GM18511 (cell line): ENCODE results near the gene CGB7.
"Not testable (repeated sequence)": the region's sequence is repeated elsewhere in the genome, so short reads cannot be mapped to it uniquely, and the experiment has no call there.

Source experiments
- ATAC-seq: cut with Tn5 transposase; IDR thresholded peaks from one replicate; pipeline ENCODE4 v1.9.1; 2021; ENCODE audit warnings: mild to moderate bottlenecking, moderate library complexity; ENCODE audit not compliant: unreplicated experiment

Gene CGB7

DNA sequence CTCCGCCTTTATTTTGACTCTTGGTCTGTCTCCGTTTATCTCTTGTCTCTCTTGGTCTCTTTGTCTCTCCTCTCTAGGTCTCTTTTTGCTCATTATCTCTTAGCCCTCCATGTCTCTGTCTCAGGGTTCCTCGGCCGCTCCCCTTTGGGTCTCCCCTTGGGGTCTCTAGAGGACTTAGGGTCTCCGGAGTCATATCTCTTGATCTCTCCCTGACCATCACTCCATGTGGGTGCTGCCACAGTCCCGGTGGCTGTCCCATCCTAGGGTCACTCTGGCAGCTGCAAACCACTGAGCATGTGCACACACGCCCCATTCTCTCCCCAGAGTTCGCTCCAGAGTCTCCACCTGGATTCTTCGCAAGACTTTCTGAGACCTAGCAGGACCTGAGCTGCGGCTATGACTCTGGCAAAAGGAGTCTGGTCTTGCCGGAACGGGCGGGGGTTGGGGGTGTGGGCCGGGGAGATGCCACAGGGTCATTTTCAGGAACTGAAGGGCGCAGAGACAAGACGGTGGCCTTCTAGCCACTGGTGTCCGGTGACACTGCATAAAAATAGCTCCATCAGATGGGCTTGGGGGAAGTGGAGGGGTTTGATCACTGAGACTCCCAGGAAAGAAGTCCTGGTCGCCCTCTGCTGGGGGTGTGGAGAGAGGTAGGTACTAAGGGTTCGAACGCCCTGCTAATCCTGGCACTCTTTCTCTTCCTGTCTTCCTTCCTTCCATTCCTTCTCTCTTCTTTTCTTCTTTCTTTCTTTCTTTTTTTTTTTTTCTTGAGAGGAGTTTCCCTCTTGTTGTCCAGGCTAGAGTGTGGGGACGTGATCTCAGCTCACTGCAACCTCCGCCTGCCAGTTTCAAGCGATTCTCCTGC is 16.2 kb upstream of the CGB7 start:
- ATAC-seq: no peak

DNA sequence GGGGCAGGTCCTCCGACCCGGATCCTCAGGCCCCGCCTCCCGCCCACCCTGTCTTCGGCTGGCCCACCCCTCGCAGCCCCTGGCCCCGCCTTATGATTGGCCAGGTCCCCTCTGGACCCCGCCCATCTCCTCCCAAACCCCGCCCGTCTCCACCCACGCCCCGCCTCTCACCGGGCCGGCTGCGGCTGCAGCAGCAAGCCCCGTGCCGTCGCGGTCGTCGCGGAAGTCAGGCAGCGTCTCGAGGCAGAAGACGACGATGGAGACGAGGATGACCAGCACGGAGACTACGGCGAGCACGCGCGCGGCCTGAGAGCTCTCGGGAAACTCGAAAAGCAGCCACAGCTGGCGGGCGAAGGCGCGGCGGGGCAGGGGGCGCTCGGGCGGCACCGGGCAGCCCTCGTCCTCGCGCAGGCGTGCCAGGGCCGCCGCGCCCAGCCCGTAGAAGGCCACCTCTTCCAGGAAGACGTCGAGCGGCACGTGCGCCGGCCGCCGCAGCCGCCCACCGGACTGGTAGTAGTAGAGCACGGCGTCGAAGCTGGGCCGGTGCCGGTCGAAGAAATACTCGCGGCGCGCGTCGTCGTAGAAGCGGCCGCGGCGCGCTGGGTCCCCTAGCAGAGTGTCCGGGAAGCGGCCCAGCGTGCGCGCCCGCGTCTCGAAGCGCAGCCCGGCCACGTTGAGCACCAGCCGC is 14.5 kb upstream of the CGB7 start:
- no peak for ATAC-seq

DNA sequence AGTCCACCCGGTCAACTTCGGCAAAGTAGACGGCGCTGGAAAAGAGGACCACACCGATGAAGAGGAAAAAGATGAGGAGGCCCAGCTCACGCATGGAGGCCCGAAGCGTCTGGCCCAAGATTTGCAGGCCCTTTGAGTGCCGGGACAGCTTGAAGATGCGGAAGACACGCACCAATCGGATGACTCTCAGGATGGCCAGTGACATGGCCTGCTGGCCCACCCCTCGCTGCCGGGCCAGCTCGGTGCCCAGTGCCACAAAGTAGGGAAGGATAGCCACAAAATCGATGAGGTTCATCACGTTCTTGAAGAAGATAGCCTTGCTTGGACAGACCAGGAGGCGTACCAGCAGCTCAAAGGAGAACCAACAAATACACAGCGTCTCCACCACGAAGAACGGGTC is 12.9 kb upstream of the CGB7 start:
- ATAC-seq: no peak

DNA sequence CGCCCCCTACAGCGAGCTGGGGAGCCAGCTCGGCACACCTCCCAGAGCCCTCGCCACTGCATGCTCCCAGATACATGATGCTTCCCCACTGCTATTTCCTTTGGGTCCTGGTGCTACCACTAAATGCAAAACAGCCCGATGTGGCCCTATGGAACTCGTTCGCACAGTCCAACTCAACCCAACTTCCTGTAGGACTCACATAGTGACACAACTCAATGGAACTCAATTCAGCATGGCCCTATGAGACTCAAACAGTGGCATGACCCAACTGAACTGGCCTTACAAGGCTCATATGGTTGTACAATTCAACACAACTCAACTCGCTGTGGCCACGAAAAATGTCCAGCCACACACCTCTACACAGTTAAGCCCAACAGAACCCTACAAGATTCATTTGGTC is 11.5 kb upstream of the CGB7 start:
- ATAC-seq: no peak

DNA sequence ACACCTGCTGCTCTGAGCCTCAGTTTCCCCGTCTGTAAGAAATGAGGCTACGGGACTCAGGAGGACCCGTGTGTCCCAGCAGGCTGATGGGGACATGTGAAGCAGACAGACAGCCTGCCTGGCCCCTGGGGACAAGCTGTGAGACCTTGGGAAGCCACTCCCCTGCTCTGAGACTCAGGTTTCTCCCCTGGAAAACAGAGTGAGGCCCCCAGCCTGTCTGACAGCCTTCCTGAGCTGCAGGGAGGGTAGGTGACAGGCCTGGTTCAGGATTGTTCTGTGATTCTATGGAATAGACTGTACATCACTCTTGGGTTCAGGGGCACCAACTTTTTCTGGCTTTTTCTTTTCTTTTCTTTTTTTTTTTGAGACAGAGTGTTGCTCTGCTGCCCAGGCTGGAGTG is 10.0 kb upstream of the CGB7 start:
- no peak for ATAC-seq

DNA sequence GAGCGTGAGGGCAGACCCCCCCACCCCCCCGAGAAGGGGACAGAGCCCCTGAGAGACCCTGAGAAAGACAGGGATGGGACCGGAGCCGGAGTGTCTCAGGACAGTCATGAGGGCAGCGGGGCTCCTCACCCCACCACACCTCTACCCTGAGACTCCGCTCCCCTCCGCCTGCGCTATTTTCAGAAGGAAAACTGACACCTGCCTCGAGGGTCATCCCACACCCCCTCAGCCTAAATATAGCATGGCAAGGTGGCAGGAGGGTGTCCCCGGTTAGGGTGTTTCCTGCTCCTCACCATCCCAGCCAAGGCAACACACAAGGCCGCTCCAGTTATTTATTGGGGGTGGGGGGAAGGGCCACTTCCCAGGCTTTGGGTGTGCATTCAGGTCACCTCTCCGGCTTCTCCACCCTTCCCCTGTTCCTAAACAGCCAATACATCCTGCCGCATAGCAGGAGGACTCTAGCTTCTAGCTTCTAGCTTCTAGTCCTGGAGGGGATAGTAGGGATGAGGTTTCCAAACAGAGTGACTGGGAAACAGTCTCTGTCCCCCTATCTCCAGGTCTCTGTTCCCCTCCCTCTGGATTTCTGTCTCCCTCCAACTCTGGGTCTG is 8.5 kb upstream of the CGB7 start:
- no peak for ATAC-seq

DNA sequence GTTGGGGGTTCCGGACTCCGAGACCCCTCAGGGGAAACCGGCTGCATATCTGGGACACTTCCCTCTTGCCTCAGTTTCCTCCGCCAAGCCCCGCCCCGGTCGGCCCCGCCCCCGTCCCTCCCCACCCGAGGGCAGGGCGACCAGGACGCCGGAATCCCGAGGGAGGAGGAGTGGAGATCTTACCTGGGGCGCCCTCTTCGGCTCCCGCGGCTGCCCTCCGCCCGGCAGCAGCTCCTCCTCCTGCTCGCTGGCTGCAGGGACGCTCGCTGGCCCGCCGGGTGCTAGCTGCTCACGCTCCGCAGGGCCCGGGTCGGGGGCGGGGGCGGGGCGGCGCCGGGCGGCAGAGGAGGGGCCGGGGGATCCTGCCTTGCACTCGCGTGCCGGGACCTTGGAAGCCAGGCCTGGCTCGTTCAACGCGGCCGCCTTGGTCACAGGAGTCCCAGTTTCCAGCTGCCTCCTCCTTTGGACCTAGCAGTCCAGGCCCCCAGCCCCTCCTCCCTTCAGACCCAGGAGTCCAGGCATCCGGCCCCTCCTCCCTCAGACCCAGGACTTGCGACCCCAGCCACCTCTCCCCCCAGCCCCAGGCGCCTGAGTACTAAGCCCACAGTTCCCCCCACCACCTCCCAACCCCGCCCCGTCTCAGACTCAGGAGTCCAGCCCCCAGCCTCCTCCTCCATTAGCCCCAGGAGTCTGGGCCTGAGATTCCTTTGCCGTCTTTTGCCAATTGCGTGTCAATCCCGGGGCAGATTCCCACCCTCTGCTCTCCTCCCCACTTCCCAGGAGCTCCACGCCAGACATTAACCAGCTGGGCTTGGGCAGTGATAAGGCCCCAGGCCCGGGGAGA is 7.4 kb upstream of the CGB7 start, which contains the start of gene NTF4:
Gene NTF4 (minus strand): TSS at position 51 of the 844 bp plus-strand sequence. CDS start 2,821 bp downstream, outside the sequence.
- ATAC-seq: no peak

DNA sequence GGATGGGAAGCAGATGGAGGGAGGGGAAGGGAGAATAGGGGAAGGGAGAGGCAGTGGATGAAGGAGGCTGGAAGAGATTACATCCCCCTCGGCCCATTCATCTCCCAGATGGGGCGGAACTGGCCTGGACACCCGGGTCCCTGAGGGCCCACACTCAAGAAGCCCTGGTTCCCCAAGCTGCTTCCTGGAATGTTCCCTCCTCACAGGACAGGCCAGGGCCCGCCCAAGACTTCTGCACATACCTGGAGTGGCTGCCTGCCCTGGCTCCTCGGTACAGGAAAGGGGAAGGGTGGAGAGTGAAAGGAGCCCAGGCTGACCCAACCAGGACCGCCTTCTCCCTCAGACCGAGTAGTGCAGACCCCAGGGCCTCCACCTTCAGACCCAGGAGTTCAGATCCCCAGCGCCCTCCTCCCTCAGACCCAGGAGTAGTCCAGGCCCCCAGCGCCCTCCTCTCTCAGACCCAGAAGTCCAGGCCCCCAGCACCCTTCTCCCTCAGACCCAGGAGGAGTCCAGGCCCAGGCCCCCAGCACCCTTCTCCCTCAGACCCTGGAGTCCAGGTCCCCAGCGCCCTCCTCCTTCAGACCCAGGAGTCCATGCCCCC is 6.6 kb upstream of the CGB7 start:
- ATAC-seq: no peak

DNA sequence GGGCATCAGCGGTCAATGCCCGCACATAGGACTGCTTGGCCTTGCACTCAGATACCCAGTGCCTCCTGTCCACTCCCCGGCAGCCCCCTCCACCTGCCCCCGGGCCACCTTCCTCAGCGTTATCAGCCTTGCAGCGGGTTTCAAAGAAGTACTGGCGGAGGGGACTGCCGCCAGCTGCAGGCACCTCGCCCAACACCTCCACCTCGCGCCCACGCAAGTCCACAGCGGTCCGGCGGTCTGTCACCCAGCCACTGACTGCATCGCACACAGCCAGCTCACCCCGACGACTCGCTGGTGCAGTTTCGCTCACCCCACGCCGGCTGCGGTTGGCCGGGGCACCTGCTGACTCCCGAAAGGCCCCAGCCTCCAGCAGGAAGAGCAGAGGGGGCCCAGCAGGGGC is 3.9 kb upstream of the CGB7 start:
- ATAC-seq: no peak

DNA sequence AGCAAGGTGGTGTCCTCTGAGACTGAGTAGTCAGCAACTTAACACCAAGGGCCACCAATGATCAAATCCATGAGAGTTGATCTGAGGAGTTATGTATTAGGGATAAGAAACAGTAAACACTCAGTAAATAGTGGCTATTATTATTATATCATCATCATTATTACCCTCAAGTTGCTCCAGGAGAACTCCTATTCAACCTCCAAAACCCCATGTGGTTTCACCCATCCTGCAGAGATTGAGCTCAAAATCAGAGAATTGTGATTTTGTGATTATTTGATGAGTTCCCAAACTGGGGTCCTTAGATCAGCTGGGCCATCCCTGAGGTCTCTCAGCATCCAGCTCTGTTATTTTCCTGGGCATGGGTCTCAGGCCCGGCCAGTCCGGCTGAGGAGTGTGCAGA is 3.5 kb upstream of the CGB7 start:
- no peak for ATAC-seq

DNA sequence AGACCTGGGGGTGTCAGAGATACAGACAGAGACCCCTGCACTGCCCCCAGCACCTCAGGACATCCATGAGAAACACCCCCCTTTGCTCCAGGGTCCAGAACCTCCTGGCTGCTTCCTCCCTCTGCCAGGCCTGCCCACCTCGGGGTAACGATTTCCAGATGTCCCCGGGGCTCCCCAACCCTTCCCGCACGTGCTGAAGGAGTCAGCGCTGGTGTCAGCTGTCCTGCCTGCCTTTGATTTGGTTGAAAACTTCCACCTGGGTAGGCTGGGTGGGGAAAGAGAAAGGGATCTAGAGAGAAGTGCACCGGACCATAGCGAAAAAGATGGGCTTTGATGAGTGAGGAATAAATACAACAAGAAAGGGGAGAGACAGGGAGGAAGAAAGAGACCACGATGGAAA is 1.5 kb upstream of the CGB7 start:
- no peak for ATAC-seq

DNA sequence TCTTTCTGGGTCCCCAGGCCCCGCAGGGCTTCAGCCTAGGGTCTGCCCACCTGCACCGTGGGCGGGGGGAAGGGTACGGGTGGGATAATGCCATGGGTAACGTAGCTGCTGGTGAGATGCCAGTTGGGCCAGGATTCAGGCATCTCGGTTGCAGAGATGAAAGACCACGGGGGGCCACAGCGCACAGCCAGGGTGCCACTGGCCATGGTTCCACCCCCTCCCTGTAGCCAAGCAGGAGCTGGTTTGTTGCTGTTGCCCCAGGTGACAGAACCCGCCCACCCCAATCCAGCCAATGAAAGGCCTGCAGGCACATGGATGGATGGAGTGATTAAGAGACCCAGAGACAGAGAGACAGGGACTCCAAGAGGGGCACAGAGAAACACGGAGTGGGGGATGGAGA is 1.0 kb upstream of the CGB7 start:
- no peak for ATAC-seq

DNA sequence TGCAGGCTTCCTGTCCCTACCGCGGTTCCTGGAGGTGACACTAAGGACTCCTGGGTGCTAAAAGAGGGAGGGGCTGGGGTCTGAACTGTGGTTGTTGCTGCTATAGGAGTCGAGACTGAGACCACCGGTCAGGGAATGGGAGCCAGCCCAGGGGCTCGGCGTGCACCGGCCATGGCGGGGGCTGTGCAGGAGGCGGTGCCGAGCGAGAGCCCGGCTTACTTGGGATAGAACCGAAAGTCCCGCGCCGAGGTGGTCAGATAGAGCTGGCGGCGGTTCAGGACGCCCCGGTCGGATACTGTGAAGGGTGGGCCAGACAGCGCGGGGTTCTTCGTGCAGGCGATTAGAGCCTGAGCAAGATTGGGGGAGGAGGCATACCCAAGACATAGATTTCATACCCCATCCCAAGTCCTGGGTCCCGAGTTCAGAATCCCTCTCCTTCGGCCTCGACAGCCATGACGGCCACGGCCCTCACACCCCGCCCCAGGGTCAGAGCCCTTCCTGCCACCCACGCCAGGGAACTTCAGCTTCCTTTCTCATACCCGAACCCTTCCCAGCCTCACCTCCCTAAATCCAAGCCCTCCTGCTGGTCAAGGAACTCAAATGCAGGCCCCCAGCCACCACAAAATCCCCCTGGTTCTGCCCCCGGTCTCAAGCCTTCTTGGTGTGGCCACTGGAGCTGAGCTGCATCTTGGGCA is 500 bp downstream of the CGB7 start:
- not testable (repeated sequence) for ATAC-seq

DNA sequence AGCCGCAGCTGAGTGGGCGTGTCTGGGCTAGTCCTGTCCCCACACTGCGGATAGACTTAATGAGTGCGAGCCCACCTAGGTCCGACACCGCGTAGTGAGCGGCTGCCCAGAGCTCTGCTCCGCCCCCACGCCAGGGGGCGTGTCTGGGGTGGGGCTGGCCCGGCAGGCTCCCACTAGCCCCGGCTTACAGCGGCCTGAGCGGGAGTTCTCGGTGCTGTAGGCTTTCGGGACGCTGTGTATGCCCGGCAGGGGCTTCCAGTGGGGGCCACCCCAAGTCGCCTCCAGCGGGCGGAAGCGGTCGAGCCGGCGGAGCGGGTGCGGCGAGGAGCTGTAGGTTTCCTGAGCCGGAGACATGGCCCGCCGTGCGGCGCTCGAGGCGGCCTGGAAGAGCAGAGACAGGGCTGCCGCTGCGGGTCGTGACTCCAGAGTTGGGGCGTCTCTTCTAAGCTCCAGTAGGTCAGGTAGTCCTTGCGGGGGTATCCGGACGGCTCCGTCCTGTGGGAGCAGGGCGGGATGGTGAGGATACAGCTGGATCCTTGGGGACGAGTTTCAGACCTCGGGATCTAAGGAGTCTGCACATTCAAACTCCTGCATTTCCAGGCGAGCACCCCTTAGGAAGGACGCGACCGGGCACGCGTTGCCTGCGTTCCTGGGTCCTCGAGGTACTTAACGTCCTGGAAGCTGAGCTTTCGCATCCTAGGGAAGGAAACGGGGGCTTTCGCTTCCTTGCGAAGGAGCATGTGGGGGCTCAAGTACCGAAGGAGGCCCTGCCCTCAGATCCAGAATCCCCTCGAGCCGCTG is 1.2 kb downstream of the CGB7 start:
- ATAC-seq: no peak

DNA sequence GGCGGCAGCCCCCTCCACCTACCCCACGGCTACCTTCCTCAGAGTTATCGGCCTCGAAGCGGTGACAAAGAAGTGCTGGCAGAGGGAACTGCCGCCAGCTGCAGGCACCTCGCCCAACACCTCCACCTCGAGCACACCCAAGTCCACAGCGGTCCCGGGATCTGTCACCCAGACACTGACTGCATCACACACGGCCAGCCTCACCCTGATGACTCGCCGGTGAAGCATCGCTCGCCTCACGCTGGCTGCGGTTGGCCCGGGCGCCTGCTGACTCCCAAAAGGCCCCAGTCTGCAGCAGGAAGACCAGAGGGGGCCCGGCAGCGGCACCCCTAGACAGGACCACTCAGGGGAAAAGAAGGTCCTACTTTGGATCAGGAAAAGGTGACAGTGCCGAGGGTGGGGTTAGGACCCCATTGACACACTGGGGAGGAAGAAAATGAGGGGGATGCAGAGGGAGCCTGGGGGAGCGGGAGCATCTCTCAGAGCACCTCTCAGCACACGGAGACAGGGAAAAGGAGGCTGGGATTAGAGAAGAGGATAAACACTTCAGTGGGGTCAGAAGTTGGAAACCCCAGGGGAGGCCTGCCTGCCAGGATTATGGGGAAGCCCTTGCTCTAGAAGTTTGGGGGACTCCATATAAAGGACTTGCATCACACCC is 7.0 kb downstream of the CGB7 start:
- ATAC-seq: not testable (repeated sequence)

DNA sequence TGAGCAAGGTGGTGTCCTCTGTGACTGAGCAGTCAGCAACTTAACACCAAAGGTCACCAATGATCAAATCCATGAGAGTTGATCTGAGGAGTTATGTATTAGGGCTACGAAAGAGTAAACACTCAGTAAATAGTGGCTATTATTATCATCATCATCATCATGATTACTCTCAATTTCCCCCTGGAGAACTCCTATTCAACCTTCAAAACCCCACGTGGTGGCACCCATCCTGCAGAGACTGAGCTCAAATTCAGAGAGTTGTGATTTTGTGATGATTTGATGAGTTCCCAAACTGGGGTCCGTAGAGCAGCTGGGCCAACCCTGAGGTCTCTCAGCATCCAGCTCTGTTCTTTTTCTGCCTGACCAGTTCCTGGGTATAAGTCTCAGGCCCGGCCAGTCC is 7.7 kb downstream of the CGB7 start:
- not testable (repeated sequence) for ATAC-seq

DNA sequence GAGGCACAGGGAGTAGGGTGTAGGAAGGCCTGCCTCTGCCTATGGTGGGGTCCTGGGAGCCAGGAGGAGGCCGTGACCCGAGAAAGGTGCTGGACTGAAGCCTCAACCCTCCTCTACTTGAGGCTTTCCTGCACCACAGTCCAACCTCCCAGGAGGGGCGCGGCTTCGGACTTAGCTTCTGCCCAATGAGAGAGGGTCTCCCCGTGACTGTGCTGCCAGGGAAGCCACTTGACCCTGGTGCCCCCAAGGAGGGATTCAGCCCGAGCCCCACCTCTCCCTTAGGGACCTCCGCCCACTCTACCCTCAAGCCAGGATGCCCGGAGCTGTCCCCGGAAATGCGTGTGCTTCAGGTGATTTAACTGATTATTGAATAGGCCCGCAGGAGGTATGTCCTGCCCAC is 8.5 kb downstream of the CGB7 start, which contains the start of gene CGB8:
Gene CGB8 (minus strand): TSS at position 101 of the 400 bp plus-strand sequence. CDS start 372 bp downstream, outside the sequence.
- ATAC-seq: not testable (repeated sequence)

DNA sequence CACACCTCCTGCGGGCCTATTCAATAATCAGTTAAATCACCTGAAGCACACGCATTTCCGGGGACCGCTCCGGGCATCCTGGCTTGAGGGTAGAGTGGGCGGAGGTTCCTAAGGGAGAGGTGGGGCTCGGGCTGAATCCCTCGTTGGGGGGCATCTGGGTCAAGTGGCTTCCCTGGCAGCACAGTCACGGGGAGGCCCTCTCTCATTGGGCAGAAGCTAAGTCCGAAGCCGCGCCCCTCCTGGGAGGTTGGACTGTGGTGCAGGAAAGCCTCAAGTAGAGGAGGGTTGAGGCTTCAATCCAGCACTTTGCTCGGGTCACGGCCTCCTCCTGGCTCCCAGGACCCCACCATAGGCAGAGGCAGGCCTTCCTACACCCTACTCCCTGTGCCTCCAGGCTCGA is 14.0 kb downstream of the CGB7 start, which contains the start of gene CGB5:
Gene CGB5 (plus strand): TSS at position 301 of the 400 bp plus-strand sequence. CDS start 362 bp downstream, outside the sequence.
- not testable (repeated sequence) for ATAC-seq
